ENCODE measurements around the gene GPC1.

The GPC1 gene

GRCh38 chr2:240458044-240458899, 22.8 kb downstream of the GPC1 start:
- DNase-seq, result no peak

- no peak for DNase-seq
Measured at GRCh38 chr2:240458900-240459391, 23.5 kb downstream of the GPC1 start.

GRCh38 chr2:240459401-240460252, 24.2 kb downstream of the GPC1 start:
- no peak for DNase-seq

DNA sequence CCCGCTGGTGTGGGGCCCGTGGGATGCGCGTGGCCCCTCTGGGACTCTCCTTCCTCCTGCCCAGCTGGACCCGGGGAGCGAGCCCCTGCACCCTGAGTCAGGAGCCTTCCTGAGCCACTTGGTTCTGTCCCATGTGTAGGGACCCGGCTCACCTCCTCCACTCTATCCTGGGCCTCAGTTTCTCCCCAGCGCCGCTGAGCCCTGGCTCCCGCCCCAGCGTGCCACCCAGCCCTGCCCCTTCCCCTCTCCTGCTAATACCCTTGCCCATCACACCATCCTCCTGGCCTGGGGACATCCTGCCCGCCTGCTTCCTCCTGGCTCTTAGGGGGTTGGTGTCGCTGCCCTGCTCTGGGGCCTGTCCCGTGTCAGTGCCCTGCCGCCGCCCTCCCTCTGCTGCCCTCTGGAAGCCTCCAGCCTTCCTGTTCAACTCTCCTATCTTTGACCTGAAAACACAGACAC, 24.8 kb downstream of the GPC1 start:
- no peak for DNase-seq

DNA sequence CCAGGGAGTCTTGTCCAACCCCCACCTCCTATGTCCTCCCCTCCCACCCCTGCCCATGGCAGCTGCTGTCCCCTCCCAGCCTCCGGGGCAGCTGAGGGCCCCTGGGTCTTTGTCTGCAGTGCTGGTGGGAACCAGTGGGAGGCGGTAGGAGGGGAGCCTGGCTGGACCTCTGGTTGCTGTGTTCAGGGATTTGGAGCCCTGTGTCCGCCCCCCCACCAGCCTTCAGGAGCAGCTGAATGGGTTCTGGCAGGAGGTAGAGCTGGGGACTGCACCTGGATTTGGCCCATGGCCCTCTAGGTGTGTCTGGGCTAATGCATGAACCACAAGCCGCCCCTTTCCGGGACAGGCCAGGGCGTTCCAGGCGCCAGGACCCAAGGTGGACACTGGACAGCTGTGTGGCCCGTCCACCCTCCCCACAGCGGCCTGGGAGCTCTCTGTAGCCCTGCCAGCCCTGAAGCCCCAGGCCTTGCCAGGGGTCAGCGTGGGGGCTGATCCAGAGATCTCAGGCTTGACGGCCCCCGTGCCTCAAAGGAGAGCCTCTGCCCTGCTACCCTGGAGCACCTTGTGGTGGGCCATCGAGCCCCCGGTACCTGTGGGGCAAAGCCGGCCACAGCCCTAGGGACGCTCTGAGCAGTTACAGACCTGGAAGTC, 25.4 kb downstream of the GPC1 start:
- no peak for DNase-seq

GRCh38 chr2:240461471-240462072, 26.1 kb downstream of the GPC1 start:
- no peak for DNase-seq

DNA sequence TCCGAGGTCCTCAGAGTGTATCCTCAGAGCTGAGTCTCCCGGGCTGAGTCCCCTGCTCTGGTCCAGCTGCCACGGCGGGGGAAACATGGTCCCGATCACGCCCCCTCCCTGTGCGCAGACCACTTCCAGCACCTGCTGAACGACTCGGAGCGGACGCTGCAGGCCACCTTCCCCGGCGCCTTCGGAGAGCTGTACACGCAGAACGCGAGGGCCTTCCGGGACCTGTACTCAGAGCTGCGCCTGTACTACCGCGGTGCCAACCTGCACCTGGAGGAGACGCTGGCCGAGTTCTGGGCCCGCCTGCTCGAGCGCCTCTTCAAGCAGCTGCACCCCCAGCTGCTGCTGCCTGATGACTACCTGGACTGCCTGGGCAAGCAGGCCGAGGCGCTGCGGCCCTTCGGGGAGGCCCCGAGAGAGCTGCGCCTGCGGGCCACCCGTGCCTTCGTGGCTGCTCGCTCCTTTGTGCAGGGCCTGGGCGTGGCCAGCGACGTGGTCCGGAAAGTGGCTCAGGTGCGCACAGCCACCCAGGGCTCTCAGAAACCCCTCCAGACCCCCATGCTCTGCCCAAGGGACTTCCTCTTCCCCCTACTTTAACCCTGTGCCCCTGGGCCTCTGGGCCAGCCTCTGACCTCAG, 26.7 kb downstream of the GPC1 start:
- no peak for DNase-seq

DNA sequence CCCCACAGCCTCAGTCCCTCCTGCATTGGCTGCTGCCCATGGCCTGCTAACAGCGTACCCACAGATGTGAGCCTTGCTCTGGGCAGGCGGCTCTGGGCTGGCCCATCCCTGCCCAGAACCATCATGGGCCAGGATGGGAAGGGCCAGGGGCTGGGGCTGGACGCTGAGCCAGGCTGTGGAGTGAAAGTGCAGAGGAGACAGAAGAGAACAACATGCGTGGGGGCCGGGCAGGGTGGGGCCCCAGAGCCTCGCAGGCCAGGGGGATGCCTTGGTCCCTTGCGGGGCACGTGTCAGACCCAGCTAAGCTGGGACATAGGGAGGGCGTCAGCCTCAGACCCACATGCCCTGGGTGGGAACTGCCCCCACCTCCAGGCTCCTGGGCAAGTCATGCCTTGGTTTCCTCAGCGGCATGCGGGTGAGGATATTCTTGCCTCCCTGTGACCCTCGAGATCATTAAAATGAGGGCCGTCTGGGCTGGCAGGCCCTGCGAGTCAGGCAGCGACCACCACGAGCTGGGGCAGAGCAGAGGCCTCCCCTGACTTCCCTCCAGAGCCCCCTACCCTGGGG, 27.3 kb downstream of the GPC1 start:
- DNase-seq, result no peak

GRCh38 chr2:240463274-240463865, 27.9 kb downstream of the GPC1 start:
- DNase-seq, result no peak

DNA sequence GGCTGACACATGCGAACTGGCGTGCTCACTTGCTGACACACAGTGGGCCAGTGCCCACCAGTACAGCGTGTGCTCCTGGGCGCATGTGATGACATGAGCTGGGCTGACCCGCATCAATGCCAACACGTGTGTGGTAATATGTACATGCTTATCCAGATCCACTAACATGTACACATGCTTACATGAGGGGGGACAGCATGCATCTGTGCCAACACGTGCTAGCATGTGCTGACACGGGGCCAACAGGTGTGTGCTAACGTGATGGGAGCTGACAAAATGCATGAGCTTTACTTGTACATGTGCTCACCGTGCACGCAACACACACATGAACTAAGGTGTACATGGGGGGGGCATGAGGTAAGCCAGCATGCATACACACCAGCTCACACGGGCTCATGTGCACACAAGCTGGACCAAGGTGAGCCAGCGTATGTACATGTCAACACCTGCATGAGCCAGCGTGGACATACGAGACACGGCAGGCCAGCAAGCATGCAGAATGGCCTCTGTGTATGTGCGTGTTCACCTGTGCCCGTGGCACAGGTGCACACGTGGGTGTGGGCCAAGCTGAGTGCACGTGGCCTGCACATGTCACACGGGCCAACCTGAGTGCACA, 28.5 kb downstream of the GPC1 start:
- DNase-seq, result no peak

- no peak for DNase-seq
Measured at GRCh38 chr2:240464514-240465241, 29.2 kb downstream of the GPC1 start.

GRCh38 chr2:240465268-240465764, 29.9 kb downstream of the GPC1 start:
- no peak for DNase-seq

- DNase-seq, result no peak
Measured at GRCh38 chr2:240465765-240466578, 30.5 kb downstream of the GPC1 start.

DNA sequence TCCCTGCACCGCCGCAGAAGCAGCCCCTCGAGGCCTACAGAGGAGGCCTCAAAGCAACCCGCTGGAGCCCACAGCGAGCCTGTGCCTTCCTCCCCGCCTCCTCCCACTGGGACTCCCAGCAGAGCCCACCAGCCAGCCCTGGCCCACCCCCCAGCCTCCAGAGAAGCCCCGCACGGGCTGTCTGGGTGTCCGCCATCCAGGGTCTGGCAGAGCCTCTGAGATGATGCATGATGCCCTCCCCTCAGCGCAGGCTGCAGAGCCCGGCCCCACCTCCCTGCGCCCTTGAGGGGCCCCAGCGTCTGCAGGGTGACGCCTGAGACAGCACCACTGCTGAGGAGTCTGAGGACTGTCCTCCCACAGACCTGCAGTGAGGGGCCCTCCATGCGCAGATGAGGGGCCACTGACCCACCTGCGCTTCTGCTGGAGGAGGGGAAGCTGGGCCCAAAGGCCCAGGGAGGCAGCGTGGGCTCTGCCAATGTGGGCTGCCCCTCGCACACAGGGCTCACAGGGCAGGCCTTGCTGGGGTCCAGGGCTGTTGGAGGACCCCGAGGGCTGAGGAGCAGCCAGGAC, 31.2 kb downstream of the GPC1 start:
- DNase-seq, result no peak

- DNase-seq, result no peak
Measured at GRCh38 chr2:240467149-240467642, 31.7 kb downstream of the GPC1 start.

DNA sequence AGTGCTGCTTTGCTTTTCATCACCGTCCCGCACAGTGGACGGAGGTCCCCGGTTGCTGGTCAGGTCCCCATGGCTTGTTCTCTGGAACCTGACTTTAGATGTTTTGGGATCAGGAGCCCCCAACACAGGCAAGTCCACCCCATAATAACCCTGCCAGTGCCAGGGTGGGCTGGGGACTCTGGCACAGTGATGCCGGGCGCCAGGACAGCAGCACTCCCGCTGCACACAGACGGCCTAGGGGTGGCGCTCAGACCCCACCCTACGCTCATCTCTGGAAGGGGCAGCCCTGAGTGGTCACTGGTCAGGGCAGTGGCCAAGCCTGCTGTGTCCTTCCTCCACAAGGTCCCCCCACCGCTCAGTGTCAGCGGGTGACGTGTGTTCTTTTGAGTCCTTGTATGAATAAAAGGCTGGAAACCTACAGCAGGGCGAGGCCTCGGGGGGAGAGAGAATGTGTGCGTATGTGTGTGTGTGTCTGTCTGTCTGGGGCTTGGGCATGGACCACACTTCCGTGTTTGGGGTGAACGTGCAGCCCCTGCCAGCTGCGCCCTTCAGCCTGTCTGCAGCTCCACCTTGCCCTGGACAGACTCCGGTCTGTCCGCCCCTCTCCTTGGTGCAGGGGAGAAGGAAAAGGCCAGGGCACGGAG, 32.3 kb downstream of the GPC1 start:
- DNase-seq, result no peak

- DNase-seq, result no peak
Measured at GRCh38 chr2:240468303-240469238, 33.1 kb downstream of the GPC1 start.

Measured in inflammatory macrophage treated with lipopolysaccharide for 1 hour (primary cell).